HepG2 (cell line): ENCODE results near the gene TNS1. TPM values are rescaled to one million over a fixed set of nuclear protein-coding genes. Genes with fewer than 3 reads are reported as not detected.

Experiments
- BCL6 ChIP-seq: IDR thresholded peaks from 2 replicates; pipeline ENCODE4 v1.6.1; 2016; ENCODE audit warnings: missing genetic modification reagents, missing compliant biosample characterization
- EZH2 ChIP-seq: conservative IDR thresholded peaks from 2 replicates; pipeline ENCODE4 v1.6.1; 2012; ENCODE audit warnings: mild to moderate bottlenecking, low read depth, low read length, moderate library complexity
- FOXP1 ChIP-seq, 2 experiments: fragments of 450-650 bp in 1 of 2; IDR thresholded peaks; 2 replicates each; pipeline ENCODE4 v1.6.1; 2017 to 2018; ENCODE audit warnings: antibody characterized with exemption in 1 of 2
- GTF2F1 ChIP-seq: fragments of 150-350 bp; IDR thresholded peaks from 2 replicates; pipeline ENCODE4 v1.6.1; 2014; ENCODE audit warnings: low read length
- HDAC1 ChIP-seq: sonication (generic); formaldehyde crosslinking; IDR thresholded peaks from 2 replicates; pipeline ENCODE4 v1.5.1; 2020; ENCODE audit warnings: mild to moderate bottlenecking, missing genetic modification reagents
- MNT ChIP-seq: fragments of 450-650 bp; IDR thresholded peaks from 2 replicates; pipeline ENCODE4 v1.6.1; 2016
- NFKB2 ChIP-seq: sonication (generic); formaldehyde crosslinking; IDR thresholded peaks from 2 replicates; pipeline ENCODE4 v1.4.0; 2020; ENCODE audit warnings: missing genetic modification reagents, borderline replicate concordance
- NR2F2 ChIP-seq: IDR thresholded peaks from 2 replicates; pipeline ENCODE4 v1.6.1; 2012; ENCODE audit warnings: low read depth, inconsistent platforms, borderline replicate concordance
- NR3C1 ChIP-seq: sonication (generic); formaldehyde crosslinking; IDR thresholded peaks from 2 replicates; pipeline ENCODE4 v1.4.0; 2020; ENCODE audit warnings: missing genetic modification reagents
- RCOR2 ChIP-seq: IDR thresholded peaks from 2 replicates; pipeline ENCODE4 v1.6.1; 2016; ENCODE audit warnings: missing biosample characterization, missing genetic modification reagents
- REPIN1 ChIP-seq: sonication (generic); formaldehyde crosslinking; IDR thresholded peaks from 2 replicates; pipeline ENCODE4 v1.8.0; 2022; ENCODE audit warnings: missing genetic modification reagents, low read depth, mild to moderate bottlenecking, borderline replicate concordance
- REXO4 ChIP-seq: sonication (generic); formaldehyde crosslinking; IDR thresholded peaks from 2 replicates; pipeline ENCODE4 v1.8.0; 2022; ENCODE audit warnings: missing genetic modification reagents, mild to moderate bottlenecking, borderline replicate concordance
- SP1 ChIP-seq, 2 experiments: fragments of 450-650 bp in 1 of 2; sonication (generic) in 1 of 2; formaldehyde crosslinking in 1 of 2; IDR thresholded peaks; 2 replicates each; pipeline versions ENCODE4 v1.4.0 to v1.6.1; 2016 to 2020; ENCODE audit warnings: missing genetic modification reagents in 1 of 2
- TEAD3 ChIP-seq: optimal IDR thresholded peaks from 2 replicates; pipeline ENCODE3; 2016; ENCODE audit warnings: borderline replicate concordance
- ZBTB21 ChIP-seq: sonication (generic); formaldehyde crosslinking; IDR thresholded peaks from 2 replicates; pipeline ENCODE4 v1.4.0; 2020; ENCODE audit warnings: missing genetic modification reagents
- ZBTB4 ChIP-seq: sonication (generic); formaldehyde crosslinking; IDR thresholded peaks from 2 replicates; pipeline ENCODE4 v1.4.0; 2020; ENCODE audit warnings: missing genetic modification reagents, mild to moderate bottlenecking, borderline replicate concordance
- ZBTB42 ChIP-seq: sonication (generic); formaldehyde crosslinking; IDR thresholded peaks from 2 replicates; pipeline ENCODE4 v1.5.0; 2020; ENCODE audit warnings: mild to moderate bottlenecking, missing genetic modification reagents
- ZIK1 ChIP-seq: sonication (generic); formaldehyde crosslinking; IDR thresholded peaks from 2 replicates; pipeline ENCODE4 v1.5.0; 2020; ENCODE audit warnings: mild to moderate bottlenecking, low read depth, missing genetic modification reagents, borderline replicate concordance
- ZNF329 ChIP-seq: sonication (generic); formaldehyde crosslinking; IDR thresholded peaks from 2 replicates; pipeline ENCODE4 v1.9.0; 2021; ENCODE audit warnings: low read depth, mild to moderate bottlenecking, missing genetic modification reagents
- ZNF354B ChIP-seq: sonication (generic); formaldehyde crosslinking; IDR thresholded peaks from 2 replicates; pipeline ENCODE4 v1.8.0; 2022; ENCODE audit warnings: mild to moderate bottlenecking, missing genetic modification reagents
- ZNF382 ChIP-seq: sonication (generic); formaldehyde crosslinking; IDR thresholded peaks from 2 replicates; pipeline ENCODE4 v1.5.0; 2020; ENCODE audit warnings: missing genetic modification reagents, mild to moderate bottlenecking, borderline replicate concordance
- ZNF777 ChIP-seq: sonication (generic); formaldehyde crosslinking; IDR thresholded peaks from 2 replicates; pipeline ENCODE4 v1.4.0; 2020; ENCODE audit warnings: missing genetic modification reagents
- polyA plus RNA-seq, 8 experiments: library from polyadenylated mRNA; depleted of rRNA in 3 of 8; stranded (reverse) in 7 of 8; unstranded in 1 of 8; fragments of >200 nt; fragmentation: Illumina TruSeq in 4 of 8; extraction: Trizol in 4 of 8; gene quantifications; 2 replicates each; pipeline versions ENCODE4 v1.2.1 to v1.2.3, GENCODE V29; 2011 to 2016; ENCODE audit warnings: low read depth in 4 of 8, missing spikeins in 1 of 8, mixed read lengths in 1 of 8; ENCODE audit not compliant: insufficient read depth in 1 of 8
- total RNA-seq, 5 experiments: library from RNA; depleted of rRNA; stranded (reverse); fragments of >200 nt; fragmentation: Illumina TruSeq; extraction: Trizol; gene quantifications; 2 replicates each; pipeline ENCODE4 v1.2.3, GENCODE V29; 2016; ENCODE audit warnings: low read depth in 1 of 5
- TF ChIP-seq, protein P1 (sequence below): IDR thresholded peaks from 2 replicates; pipeline ENCODE4 v1.6.1; 2016; ENCODE audit warnings: low read depth, control low read depth

TNS1 gene
- total and polyA plus RNA-seq, 2 of the 13 experiments (the other 11 are each of a cell fraction or from before 2014, with no cell fraction given), result 1.9 to 118 TPM

GRCh38 chr2:217903859-217904613, 98.8 kb downstream of the TNS1 start (continued):
- TF ChIP-seq SP1 (IDR thresholded peaks at IDR 0.05), result no peak
- TF ChIP-seq SP1 (CRISPR knock-in tag; IDR thresholded peaks at IDR 0.05), result no peak
- no peak for TF ChIP-seq EZH2
- TF ChIP-seq ZBTB21 (CRISPR knock-in tag), result no peak; the same call in 1 of the 2 replicates
- no peak for TF ChIP-seq RCOR2 (CRISPR knock-in tag)
- TF ChIP-seq REPIN1 (CRISPR knock-in tag), result no peak
- 0 out of 2 replicates have a peak, but pooled peaks have one; percentile 25 for TF ChIP-seq NFKB2 (CRISPR knock-in tag)
- TF ChIP-seq NR3C1 (CRISPR knock-in tag), result no peak
- TF ChIP-seq FOXP1 (IDR thresholded peaks at IDR 0.05), result no peak
- TF ChIP-seq FOXP1 (CRISPR knock-in tag; IDR thresholded peaks at IDR 0.05), result no peak; the same call in 1 of the 2 replicates
- no peak for TF ChIP-seq GTF2F1
- TF ChIP-seq REXO4 (CRISPR knock-in tag), result no peak
- TF ChIP-seq, protein P1, sequence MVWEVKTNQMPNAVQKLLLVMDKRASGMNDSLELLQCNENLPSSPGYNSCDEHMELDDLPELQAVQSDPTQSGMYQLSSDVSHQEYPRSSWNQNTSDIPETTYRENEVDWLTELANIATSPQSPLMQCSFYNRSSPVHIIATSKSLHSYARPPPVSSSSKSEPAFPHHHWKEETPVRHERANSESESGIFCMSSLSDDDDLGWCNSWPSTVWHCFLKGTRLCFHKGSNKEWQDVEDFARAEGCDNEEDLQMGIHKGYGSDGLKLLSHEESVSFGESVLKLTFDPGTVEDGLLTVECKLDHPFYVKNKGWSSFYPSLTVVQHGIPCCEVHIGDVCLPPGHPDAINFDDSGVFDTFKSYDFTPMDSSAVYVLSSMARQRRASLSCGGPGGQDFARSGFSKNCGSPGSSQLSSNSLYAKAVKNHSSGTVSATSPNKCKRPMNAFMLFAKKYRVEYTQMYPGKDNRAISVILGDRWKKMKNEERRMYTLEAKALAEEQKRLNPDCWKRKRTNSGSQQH, result peak; percentile 50; the same call in 1 of the 2 replicates
- TF ChIP-seq NR2F2, result no peak
- no peak for TF ChIP-seq ZNF777 (CRISPR knock-in tag)
- peak; percentile 18 for TF ChIP-seq TEAD3
- TF ChIP-seq ZBTB4 (CRISPR knock-in tag), result no peak; the same call in 1 of the 2 replicates
- peak; percentile 45; the same call in 1 of the 2 replicates for TF ChIP-seq HDAC1 (CRISPR knock-in tag)
- TF ChIP-seq BCL6 (CRISPR knock-in tag), result 0 out of 2 replicates have a peak, but pooled peaks have one; percentile 1
- no peak; the same call in 1 of the 2 replicates for TF ChIP-seq ZBTB42 (CRISPR knock-in tag)
- peak; percentile 90; the same call in 1 of the 2 replicates for TF ChIP-seq ZNF329 (CRISPR knock-in tag)
- TF ChIP-seq ZIK1, result 0 out of 2 replicates have a peak, but pooled peaks have one; percentile 69
- TF ChIP-seq ZNF354B, result no peak
- TF ChIP-seq ZNF382, result no peak
- no peak for TF ChIP-seq MNT
